Kidney epithelial cell (primary cell): ENCODE measurements around the gene RUNX3. TPM values are rescaled to one million over a fixed set of nuclear protein-coding genes. Genes with fewer than 3 reads are reported as not detected.

ENCODE experiments used
- DNase-seq: peaks from one replicate; pipeline ENCODE4 v3.0.0-alpha.2; 2010; ENCODE audit warnings: low read depth
- H3K27me3 ChIP-seq: 2 replicates; pipeline ENCODE4 v1.6.0; 2011; ENCODE audit warnings: low read length; ENCODE audit not compliant: control insufficient read depth, insufficient read depth
- H3K36me3 ChIP-seq: 2 replicates; pipeline ENCODE4 v1.5.1; 2011; ENCODE audit warnings: low read length; ENCODE audit not compliant: control insufficient read depth, insufficient read depth
- H3K4me3 ChIP-seq: 2 replicates; pipeline ENCODE4 v1.5.1; 2011; ENCODE audit warnings: low read depth, mild to moderate bottlenecking, control low read depth, low read length
- CTCF ChIP-seq: IDR thresholded peaks from 2 replicates; pipeline ENCODE4 v1.5.1; 2011; ENCODE audit warnings: mild to moderate bottlenecking, moderate library complexity, low read length, control low read depth, inconsistent platforms; ENCODE audit not compliant: insufficient read depth, poor library complexity, severe bottlenecking
- total RNA-seq: library from RNA; depleted of rRNA; stranded (reverse); fragments of >200 nt; gene quantifications from 2 replicates; pipeline ENCODE4 v1.2.3, GENCODE V29; 2015

Gene RUNX3
- total RNA-seq, 1 donor from 2014 or later = 0.38 TPM

GRCh38 chr1:24960071-24960801 lies 30.2 kb upstream of the RUNX3 start:
- no peaks in the 10 kb centered on the region for H3K36me3 ChIP-seq
- no peak for TF ChIP-seq CTCF
- H3K4me3 ChIP-seq = no peak overlapping the region
- peaks cover 8% of the 10 kb centered on the region for H3K27me3 ChIP-seq
- no peak for DNase-seq

GRCh38 chr1:24959623-24959975 lies 29.5 kb upstream of the RUNX3 start:
- Histone ChIP-seq H3K27me3 (peaks cover 8% of the 10 kb centered on the region), H3K4me3 (no peak overlapping the region), H3K36me3 (no peaks in the 10 kb centered on the region)
- no peak for TF ChIP-seq CTCF
- no peak for DNase-seq

- Histone ChIP-seq H3K36me3 (no peaks in the 10 kb centered on the region), H3K27me3 (peaks cover 5% of the 10 kb centered on the region), H3K4me3 (no peak overlapping the region)
- TF ChIP-seq CTCF = no peak
- DNase-seq = no peak
Observed at GRCh38 chr1:24958766-24959622, 28.9 kb upstream of the RUNX3 start.

GRCh38 chr1:24957808-24958752 lies 28.0 kb upstream of the RUNX3 start:
- no peak for TF ChIP-seq CTCF
- Histone ChIP-seq H3K27me3 (peaks cover 5% of the 10 kb centered on the region), H3K4me3 (no peak overlapping the region), H3K36me3 (no peaks in the 10 kb centered on the region)
- no peak for DNase-seq

- TF ChIP-seq CTCF = no peak
- peaks cover 3% of the 10 kb centered on the region for H3K27me3 ChIP-seq
- DNase-seq = no peak
- no peak overlapping the region for H3K4me3 ChIP-seq
- no peaks in the 10 kb centered on the region for H3K36me3 ChIP-seq
Observed at GRCh38 chr1:24957016-24957807, 27.1 kb upstream of the RUNX3 start.
